NCI-H187 treated with DMSO at 0.1 percent for 48 hours (cell line): Measurements from ENCODE around the gene RPRML.
"Not testable (repeated sequence)": the region's sequence is repeated elsewhere in the genome, so short reads cannot be mapped to it uniquely, and the experiment has no call there.

Experiments
- DNase-seq: peaks from one replicate; lab custom pipeline; 2025; lab: John Stamatoyannopoulos, UW

The RPRML gene

DNA sequence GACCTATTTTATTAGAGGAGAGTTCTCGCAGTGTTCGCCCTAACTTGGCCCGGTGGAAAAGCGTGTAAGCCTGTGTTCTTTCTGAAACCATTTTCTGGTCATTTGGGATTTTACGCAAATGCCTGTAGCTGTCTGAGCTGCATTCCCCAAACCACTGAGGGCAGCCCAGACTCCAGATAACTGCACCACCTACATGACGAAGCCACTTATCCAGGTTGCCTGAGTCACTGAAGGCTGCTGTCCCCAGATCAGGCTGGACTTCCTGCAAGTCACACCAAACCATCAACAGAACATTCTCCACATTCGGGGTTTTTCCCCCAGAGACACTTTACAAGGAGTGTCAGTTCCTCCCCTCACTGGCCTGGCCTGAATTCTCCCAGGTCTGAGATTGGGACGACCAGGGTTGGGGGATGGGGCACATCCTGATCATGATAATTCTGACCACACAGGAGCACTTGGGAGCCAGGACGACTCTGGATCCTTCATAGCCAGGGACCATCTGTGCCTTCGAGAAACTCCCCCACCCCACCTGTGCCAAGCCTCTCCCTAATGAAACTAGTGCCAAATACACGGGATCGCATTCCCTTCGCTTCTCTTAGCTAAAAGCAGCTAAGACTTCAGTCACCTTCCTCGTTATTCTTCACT lies 2.3 kb downstream of the RPRML start:
- DNase-seq: no peak

DNA sequence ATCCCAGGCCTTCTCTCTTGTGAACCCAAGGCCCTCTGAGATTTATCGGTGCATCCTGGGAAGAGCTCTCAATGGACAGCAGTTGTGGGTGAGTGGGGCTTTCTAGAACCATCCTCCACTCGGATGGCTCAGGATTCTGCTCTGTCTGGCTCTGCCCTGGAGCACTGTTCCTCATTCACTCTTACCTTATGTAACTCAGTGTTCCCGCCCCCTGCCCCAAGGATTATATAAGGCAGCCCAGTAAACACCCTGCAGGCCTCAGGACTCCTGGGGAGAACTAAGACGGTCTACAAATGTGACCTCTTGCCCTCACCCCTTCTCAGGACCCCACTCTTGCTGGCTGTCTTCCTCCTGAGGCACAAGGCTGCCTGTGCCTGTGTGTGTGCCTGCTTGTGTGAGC lies 3.8 kb downstream of the RPRML start:
- DNase-seq: no peak

DNA sequence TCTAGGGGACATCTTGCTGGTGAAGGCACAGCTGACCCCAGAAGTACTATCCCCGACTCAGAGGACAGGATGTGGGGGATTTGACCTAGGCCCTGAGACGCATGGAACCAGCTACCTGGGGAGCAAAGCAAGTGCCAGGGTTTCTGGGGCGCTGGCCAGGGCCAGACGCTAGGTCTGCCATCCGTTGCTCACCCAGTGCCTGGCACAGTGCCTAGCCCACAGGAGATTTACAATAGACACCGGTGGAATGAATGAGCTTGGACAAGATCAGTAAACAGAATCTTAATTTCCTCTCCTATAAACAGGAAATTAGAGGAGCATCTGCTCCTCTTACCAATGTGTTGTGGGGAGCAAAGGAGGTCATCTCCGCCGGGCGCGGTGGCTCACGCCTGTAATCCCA lies 5.0 kb downstream of the RPRML start:
- DNase-seq: no peak

DNA sequence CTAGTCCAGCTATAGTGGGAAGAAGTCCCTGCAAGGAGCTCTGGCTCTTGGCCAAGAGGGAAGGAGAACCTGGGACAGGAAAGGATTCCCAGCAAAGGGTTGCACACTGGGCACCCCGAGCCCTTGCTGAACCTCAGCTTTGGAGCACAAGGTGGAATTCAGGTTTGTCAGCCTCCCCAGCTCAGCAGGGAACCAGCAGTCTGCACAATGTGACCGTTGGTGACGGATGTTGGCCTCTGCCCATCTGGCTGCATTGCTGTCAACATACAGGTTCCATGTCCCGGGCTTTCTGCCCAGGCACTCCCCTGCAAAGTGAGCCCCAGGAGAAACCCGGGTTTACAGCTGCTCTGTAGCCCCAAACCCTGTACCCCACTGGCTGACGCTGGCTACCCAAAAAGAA lies 6.7 kb downstream of the RPRML start:
- no peak for DNase-seq

DNA sequence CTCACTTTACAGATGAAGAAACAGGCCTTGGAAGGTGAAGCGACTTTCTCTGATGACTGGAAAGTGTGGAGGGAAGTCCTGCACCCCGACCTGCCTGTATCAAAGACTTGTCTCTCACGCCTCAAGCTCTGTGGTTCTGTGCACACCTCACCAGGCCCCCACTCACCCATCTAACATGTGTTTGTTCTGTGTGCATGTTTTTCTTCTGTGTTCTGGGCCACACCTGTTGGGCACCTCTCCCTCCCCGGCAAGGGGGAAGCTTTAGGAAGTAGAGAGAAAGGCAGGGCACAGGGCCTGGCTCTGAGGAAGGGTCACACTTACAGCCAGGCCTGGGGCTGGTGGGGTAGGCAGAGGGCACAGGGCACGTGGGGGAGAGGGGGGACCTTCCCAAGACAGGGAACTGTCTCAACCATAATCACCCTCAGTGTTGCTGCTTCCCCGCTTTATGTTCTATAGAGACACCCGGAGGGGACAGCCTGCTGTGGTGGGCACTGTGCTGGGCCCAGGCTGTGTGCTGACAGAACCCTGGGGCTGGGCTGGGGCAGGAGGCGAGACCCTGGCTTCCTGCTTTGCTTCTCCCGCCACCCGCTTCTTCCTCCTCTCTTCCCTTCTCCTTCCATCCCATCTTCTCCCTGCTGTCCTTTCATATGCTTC lies 7.3 kb downstream of the RPRML start:
- no peak for DNase-seq

DNA sequence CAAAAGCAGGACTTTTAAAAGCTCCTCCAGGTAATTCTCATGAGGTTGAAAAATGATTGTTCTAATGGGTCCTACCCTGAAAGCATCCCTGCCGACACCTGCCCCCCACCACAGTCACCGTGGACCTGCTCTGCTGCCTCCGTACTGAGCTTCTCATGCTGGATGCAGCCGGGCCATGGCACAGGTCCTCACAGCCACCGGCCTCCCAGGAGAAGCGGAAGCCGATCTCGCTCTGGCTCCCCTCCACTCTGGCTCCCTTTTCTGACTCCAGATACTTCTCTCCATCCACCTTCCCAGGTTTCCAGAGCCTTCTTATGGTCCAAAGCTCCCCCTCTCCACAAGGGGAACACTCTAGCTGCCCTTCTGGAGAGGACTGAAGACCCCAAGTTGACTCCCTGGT lies 10.2 kb downstream of the RPRML start:
- no peak for DNase-seq

DNA sequence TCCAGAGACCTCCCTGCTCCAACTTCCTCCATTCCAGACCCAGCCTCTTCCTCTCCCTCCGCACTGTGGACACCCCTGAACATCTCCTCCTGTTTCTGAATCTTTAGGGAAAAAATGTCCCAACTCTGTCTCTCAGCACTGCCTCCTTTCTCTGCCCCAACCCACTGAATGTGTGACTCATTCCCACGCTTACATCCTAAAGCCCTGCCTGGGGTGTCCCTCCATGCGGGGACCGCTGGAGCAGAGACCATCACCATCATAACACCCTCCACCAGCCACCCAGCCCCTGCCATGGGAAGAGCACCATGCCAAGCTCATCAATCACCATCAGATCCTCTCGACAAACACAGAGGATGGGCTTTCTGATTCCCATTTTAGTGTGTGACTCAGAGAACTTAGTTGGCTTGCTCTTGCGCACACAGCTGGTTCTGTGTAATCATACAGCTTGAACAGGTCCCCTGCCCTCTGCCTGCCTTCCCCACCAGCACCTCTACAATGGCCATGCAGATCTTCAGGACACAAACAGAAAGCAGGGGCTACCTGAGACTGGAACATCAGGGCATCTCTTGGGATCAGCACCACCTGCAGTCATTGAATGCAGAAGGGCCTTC lies 10.7 kb downstream of the RPRML start:
- no peak for DNase-seq

DNA sequence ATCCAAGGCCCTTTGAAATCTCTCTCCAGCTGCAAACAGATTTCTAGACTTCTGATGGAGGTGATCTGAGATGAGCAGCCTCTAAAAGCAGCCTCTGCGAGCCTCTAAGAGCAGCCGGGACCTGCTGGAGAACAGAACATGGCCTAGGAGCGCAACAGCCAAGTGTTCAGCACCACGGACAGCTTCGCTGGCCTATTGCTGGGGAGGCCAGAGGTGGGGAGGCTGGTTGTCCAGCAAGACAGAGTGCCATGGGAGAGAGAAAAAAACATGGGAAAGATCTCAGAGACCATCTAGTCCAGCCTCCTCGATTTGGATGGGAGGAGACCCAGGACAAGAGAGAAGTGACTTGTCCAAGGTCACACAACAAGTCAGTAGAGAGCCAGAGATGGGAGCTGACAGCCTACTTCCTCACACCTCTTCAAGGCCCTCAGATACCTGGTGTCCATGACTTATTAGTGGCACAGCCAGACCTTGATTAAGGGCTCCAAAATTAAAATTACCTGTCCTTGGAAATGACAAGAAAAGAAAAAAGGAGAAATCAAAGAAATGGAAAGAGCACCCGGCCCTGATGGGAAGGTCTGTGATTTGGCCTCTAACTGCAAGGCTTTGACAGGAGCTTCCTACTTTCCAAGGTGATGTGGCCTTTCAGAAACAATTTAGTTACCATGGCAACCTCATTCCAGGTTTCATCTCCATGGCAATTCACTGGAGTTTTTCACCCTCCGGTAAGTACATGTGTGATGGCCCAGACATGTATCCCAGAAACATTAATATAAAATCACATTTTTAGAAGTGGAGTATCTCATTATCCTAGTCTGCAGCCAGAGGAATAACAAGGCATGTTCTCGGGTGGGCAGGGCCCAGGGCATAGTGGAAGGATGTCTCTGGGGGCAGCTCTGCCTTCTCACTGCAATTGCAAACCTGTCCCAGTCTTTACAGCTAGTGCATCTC lies 14.5 kb downstream of the RPRML start:
- DNase-seq: no peak

DNA sequence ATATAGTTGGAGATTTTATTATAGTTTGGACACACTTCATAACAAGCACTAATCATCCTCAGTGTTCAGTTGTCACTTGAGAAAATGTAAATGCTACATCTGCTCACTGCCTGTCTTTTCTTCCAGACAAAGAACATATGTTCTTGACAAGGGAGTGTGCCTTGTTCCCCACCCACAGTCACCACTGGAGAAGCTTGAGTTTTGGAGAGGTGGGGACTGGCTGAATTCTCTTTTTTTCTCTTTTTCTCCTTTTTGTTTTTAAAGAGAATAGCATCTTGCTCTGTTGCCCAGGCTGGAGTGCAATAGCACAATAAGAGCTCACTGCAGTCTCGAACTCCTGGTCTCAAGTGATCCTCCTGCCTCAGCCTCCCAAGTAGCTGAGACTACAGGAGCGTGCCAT lies 15.5 kb downstream of the RPRML start:
- no peak for DNase-seq

DNA sequence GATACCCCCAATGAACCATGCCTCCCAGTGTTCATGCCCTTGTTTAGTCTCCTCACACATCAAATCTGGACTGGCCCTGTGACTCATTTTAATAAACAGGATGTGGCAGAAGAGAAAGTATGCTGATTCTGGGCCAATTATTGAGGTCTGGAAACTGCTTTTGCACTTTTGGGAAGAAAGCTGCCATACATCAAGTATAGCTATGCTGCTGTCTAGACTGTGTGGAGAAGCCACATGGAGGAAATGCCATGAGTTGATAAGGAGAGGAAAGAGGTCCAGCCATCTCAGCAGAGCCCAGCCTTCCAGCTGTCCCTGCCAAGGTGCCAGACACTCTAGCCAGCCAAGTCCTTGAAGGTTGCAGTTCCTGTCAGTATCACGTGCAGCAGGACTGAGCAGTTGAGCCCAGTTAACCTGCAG lies 16.7 kb downstream of the RPRML start:
- DNase-seq: no peak

DNA sequence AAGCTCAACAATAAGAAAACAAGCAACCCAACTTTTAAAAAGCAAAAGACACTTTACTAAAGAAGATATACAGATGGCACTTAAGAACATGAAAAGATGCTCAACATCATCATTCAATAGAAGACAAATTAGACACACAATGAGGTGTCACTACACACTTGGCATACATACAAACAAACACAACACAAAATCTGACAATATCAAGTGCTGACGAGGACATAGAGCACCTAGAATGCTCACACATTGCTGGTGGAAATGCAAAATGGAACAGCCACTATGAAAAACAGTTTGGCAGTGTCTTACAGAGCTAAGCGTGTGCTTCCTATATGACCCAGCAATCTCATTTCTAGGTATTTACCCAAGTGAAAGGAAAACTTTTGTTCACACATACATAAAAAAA lies 18.9 kb downstream of the RPRML start:
- no peak for DNase-seq

DNA sequence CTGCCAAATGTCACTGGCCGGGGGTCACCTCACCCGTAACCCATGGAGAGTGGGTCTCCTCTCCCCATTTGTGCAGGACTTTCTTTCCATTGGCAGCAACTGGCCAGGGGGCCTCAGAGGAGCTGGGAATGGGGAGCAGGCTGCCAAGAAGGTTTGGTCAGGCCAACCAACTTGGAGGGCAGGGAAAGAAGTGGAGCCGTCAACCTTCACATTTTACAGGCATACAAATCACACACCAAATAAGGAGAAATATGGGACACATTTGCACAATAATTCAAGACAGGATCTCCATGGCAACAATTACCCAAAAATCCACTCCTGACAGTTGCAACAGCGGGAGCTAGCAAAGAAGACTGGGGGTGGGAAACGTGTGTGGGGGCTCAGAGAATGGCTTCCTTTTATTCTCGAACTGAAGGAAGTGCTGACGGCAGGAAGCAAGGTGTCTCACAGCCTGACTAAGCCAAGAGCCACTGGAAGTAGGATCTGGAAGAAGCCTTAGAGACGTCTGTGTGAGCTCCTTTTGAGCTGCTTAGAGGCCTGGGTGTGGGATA lies 20.9 kb downstream of the RPRML start:
- DNase-seq: no peak

DNA sequence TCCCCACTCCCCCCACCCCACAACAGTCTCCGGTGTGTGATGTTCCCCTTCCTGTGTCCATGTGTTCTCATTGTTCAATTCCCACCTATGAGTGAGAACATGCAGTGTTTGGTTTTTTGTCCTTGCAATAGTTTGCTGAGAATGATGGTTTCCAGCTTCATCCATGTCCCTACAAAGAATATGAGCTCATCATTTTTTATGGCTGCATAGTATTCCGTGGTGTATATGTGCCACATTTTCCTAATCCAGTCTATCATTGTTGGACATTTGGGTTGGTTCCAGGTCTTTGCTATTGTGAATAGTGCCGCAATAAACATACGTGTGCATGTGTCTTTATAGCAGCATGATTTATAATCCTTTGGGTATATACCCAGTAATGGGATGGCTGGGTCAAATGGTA lies 25.9 kb downstream of the RPRML start:
- DNase-seq: not testable (repeated sequence)

DNA sequence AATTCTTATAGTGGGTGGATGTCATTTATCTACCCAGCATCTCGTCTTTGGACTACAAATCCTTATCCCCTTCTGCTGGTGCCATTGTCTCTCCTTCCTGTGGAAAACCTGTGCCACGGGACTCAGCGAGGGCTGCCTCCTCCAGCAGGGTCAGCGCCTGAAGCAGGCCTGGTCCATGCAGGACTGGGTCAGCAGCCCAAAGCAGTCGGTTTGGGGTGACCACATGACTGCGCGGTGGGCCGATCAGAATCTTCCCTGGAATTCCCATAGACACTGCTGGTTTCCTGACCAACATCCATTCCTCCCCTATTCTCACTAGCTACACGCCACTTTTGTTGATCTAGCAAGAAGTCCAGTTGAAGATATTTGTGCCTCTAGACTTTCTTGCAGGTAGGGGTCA lies 26.9 kb downstream of the RPRML start:
- no peak for DNase-seq

DNA sequence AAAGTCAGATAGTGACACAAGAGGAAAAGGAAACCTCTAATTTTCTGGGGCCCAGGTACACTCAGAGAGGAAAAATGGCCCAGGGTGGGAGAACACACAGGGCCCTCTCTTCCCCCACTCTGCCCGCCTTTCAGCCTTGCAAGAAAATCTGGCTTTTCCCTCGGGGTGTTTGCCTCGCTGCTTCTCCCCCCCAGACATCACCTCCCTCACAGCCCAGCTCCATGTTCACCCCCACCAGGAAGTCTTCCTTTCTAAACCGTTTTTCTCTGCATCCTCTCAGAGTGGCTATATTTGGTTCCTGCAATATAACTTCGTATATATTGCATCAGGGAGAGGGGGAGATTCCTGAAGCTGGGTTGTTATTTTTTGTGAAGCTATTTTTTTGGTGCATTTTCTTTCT lies 27.3 kb downstream of the RPRML start:
- no peak for DNase-seq

DNA sequence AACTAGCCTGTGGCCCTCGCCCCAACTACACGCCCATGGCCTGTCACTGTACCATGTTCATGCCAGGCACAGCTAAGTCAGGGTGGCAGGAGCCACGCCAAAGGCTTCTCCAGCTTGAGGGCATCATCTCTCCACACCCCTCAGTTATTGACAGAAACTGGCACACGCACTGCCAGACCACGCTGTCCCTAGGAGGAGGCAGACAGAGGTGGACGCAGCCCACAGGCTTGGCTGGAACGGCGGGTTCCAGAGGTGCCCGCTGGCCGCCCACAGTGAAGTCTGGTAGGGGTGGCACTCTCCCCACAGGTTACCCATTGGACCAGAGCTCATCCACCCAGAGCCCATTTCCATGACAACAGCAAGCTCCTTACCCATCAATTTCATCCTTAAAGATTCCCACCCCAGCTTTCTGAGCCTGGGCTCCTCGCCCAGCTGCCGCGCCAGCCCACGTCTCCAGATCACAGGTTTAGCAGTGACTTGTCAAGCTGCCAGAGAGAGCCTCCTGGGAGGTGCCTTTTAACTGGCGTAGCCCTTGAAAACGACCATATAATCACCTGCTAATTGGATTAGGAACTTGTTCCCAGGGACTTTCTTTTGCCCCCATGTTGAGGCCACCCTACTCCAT lies 27.9 kb downstream of the RPRML start:
- DNase-seq: no peak

DNA sequence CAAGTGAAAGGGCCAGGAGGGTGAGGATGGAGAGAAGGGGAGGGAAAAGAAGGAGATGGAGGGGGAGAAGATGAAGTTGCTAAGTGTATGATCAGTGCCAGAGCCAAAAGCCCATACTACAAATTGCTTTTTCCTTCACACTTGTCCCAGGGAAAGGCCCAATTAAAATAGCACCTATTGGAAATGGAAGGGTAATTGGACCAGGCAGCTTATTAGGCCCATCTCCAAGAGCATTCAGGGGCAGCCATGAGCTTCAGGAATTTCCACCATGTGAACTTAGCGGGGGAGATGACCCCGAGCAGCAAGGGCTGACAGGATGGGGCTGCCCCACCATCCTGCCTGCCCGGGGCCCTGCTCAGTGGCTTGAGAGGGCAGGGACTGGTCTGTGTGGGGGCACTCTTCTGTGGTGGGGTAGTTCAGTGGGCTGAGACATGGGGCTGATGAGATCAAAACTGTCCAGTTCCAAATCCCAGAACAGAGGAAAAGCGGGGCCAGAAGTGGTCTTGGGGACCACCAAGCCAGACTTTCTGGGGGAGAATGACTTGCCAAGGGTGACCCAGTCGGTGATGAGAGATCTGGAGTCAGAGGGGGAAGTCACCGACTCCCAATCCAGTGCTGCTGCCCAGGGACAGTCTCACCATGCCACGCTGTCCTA lies 28.6 kb downstream of the RPRML start:
- no peak for DNase-seq

DNA sequence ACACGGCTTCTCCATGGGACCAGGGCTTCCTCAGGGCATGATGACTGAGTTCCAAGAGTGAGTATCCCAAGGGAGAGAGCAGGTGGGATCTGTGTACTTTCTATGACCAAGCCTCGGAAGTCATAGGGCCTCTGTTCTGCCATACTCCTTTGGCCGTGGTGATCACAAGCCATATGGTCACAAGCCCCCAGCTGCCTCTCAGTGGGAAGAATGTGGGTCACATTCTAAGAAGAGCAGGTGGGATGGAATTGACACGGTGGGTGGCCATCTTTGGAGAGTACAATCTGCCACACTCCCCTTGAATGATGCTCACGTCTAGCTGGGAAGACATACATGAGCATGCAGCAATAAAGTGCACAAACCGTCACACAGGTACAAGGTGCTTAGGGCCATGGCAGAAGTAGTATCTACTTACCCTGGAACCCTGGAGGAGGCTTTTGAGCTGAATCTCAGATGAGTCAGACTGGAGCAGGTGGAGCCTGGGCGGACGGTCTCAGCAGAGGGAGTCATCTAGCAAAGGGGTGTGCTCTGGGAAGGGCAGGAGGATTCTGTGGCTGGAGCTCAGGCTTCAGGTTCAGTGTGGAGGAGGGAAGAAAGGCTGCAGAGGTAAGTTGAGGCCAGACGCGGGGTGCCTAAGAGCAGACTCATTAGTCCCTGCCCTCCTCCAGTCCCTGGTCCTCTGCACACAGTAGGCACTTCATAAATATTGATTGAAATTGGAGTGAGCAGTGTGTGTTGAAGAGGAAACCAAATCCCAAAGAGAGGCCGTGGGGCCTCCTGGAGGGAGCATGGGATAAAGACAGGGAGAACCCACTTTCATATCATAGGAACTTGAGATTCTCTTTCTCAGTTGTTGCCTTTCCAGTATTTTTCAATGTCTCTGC lies 29.5 kb downstream of the RPRML start:
- DNase-seq: no peak

DNA sequence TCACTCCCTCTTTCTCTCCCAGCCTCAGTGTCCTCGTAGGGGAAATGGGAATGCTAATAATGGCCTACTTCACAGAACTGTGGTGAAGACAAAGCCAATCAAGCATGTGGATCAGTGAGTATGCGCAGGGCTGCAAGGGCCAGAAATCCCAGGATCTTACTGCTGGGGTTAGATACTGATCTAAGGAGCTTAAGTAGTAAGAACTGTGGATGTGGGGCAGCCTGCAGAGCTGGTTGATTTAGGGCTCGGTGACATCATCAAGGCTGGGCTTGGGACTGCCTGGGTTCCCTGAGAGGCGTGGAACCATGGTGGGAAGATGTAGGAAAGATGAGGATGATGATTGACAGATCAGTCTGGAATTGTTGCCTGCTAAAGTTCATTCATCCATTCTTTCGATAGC lies 30.5 kb downstream of the RPRML start:
- DNase-seq: no peak

DNA sequence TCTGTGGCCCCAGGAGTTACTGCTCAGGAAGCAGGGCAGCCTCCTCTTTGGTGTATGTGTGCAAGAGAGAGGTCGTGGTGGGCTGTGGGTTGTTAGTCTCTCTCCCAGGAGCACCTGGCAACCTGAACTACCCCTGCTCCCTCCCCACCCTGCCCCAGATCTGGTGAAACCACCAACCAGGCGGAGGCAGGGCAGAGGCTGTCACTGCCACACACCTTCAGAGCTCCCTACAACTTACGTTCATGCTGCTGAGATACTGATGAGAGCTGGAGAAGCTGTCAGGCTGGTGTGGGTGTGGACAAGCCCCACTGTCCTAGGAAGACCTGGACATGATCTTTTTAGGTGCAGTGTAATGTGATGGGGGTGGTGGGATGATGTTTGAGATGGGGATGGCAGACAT lies 31.8 kb downstream of the RPRML start:
- DNase-seq: no peak
